Measurements from ENCODE around the gene SECISBP2. TPM values are rescaled to one million over a fixed set of nuclear protein-coding genes. Genes with fewer than 3 reads are reported as not detected.

Gene SECISBP2
- total RNA-seq, 1 donor from 2014 or later, result 47.3 TPM

- no peak for DNase-seq (ENCODE audit: low read depth)
- Histone ChIP-seq H3K4me3 (ENCODE audit: low read depth, low read length) (no peak overlapping the region), H3K27me3 (ENCODE audit: control insufficient read depth, insufficient read depth, low read length) (no peaks in the 10 kb centered on the region), H3K36me3 (ENCODE audit: control insufficient read depth, insufficient read depth, low read length) (peaks cover 2% of the 10 kb centered on the region)
- TF ChIP-seq CTCF (IDR thresholded peaks at IDR 0.05; ENCODE audit: insufficient read depth, low read length, poor library complexity, severe bottlenecking), result no peak
Measured at GRCh38 chr9:89374176-89374575, 55.9 kb downstream of the SECISBP2 start.

GRCh38 chr9:89375191-89375760 lies 57.0 kb downstream of the SECISBP2 start:
- TF ChIP-seq CTCF (IDR thresholded peaks at IDR 0.05; ENCODE audit: insufficient read depth, low read length, poor library complexity, severe bottlenecking), result peak; percentile 26
- Histone ChIP-seq H3K4me3 (ENCODE audit: low read depth, low read length) (no peak overlapping the region), H3K36me3 (ENCODE audit: control insufficient read depth, insufficient read depth, low read length) (peaks cover 2% of the 10 kb centered on the region), H3K27me3 (ENCODE audit: control insufficient read depth, insufficient read depth, low read length) (no peaks in the 10 kb centered on the region)
- no peak for DNase-seq (ENCODE audit: low read depth)

GRCh38 chr9:89376286-89376685 lies 58.0 kb downstream of the SECISBP2 start:
- Histone ChIP-seq H3K36me3 (ENCODE audit: control insufficient read depth, insufficient read depth, low read length) (peaks cover 2% of the 10 kb centered on the region), H3K4me3 (ENCODE audit: low read depth, low read length) (no peak overlapping the region), H3K27me3 (ENCODE audit: control insufficient read depth, insufficient read depth, low read length) (no peaks in the 10 kb centered on the region)
- TF ChIP-seq CTCF (IDR thresholded peaks at IDR 0.05; ENCODE audit: insufficient read depth, low read length, poor library complexity, severe bottlenecking), result no peak
- no peak for DNase-seq (ENCODE audit: low read depth)

GRCh38 chr9:89376741-89377351 lies 58.5 kb downstream of the SECISBP2 start:
- no peak for TF ChIP-seq CTCF (IDR thresholded peaks at IDR 0.05; ENCODE audit: insufficient read depth, low read length, poor library complexity, severe bottlenecking)
- Histone ChIP-seq H3K4me3 (ENCODE audit: low read depth, low read length) (no peak overlapping the region), H3K36me3 (ENCODE audit: control insufficient read depth, insufficient read depth, low read length) (peaks cover 2% of the 10 kb centered on the region)

GRCh38 chr9:89377411-89377810 lies 59.1 kb downstream of the SECISBP2 start:
- H3K36me3 ChIP-seq (ENCODE audit: control insufficient read depth, insufficient read depth, low read length), result peaks cover 2% of the 10 kb centered on the region
- no peak overlapping the region for H3K4me3 ChIP-seq (ENCODE audit: low read depth, low read length)
- no peaks in the 10 kb centered on the region for H3K27me3 ChIP-seq (ENCODE audit: control insufficient read depth, insufficient read depth, low read length)
- DNase-seq (ENCODE audit: low read depth), result no peak
- TF ChIP-seq CTCF (IDR thresholded peaks at IDR 0.05; ENCODE audit: insufficient read depth, low read length, poor library complexity, severe bottlenecking), result no peak

More at GRCh38 chr9:89376741-89377351, 58.5 kb downstream of the SECISBP2 start:
- no peaks in the 10 kb centered on the region for H3K27me3 ChIP-seq (ENCODE audit: control insufficient read depth, insufficient read depth, low read length)
- no peak for DNase-seq (ENCODE audit: low read depth)

GRCh38 chr9:89378541-89378940 lies 60.2 kb downstream of the SECISBP2 start:
- H3K4me3 ChIP-seq (ENCODE audit: low read depth, low read length), result no peak overlapping the region
- H3K36me3 ChIP-seq (ENCODE audit: control insufficient read depth, insufficient read depth, low read length), result peaks cover 2% of the 10 kb centered on the region
- no peak for DNase-seq (ENCODE audit: low read depth)
- no peak for TF ChIP-seq CTCF (IDR thresholded peaks at IDR 0.05; ENCODE audit: insufficient read depth, low read length, poor library complexity, severe bottlenecking)
- H3K27me3 ChIP-seq (ENCODE audit: control insufficient read depth, insufficient read depth, low read length), result no peaks in the 10 kb centered on the region

Data from kidney epithelial cell (primary cell).